ENCODE data around the gene CSNK2B. TPM values are rescaled to one million over a fixed set of nuclear protein-coding genes. Genes with fewer than 3 reads are reported as not detected.

CSNK2B gene
- total and polyA plus RNA-seq, 9 of the 15 experiments (the other 6 are each of a cell fraction or from before 2014, with no cell fraction given) = 120 to 1,126 (median 529) TPM

GRCh38 chr6:31619805-31620585 lies 45.9 kb upstream of the CSNK2B start (continued):
- TF ChIP-seq ETS1 (conservative IDR thresholded peaks at IDR 0.05; ENCODE audit: control insufficient read depth, low read depth, low read length) = no peak
- no peak for TF ChIP-seq IRF2 (CRISPR knock-in tag; IDR thresholded peaks at IDR 0.05)
- TF ChIP-seq ZNF253 (CRISPR knock-in tag; conservative IDR thresholded peaks at IDR 0.05) = no peak
- TF ChIP-seq FOXA1 (IDR thresholded peaks at IDR 0.05; ENCODE audit: borderline replicate concordance) = no peak
- no peak for TF ChIP-seq ZNF740 (CRISPR knock-in tag; IDR thresholded peaks at IDR 0.05)
- no peak for TF ChIP-seq ZNF740 (tag; IDR thresholded peaks at IDR 0.05)
- TF ChIP-seq ATF4 (CRISPR knock-in tag; IDR thresholded peaks at IDR 0.05) = peak; percentile 91
- peak; percentile 77 for TF ChIP-seq HCFC1 (IDR thresholded peaks at IDR 0.05; ENCODE audit: low read depth, low read length)
- TF ChIP-seq RHOXF2B (CRISPR knock-in tag; conservative IDR thresholded peaks at IDR 0.05) = peak; percentile 90
- no peak for TF ChIP-seq SRSF3 (IDR thresholded peaks at IDR 0.05; ENCODE audit: insufficient read depth, low read length)
- TF ChIP-seq NCOA2 (IDR thresholded peaks at IDR 0.05; ENCODE audit: partially characterized antibody in 2 of 2) = no peak
- peak; percentile 90 for TF ChIP-seq PRDM10 (IDR thresholded peaks at IDR 0.05; ENCODE audit: partially characterized antibody)
- peak; percentile 91 to 94 for TF ChIP-seq FOXK2 (conservative IDR thresholded peaks at IDR 0.05 in 1 of 2, IDR thresholded peaks at IDR 0.05 in 1 of 2; ENCODE audit: low read depth in 2 of 2)
- peak; percentile 17; the same call in 1 of the 2 replicates for TF ChIP-seq NFIX (CRISPR knock-in tag; IDR thresholded peaks at IDR 0.05; ENCODE audit: low read depth)
- peak; percentile 90 for TF ChIP-seq ZBTB9 (CRISPR knock-in tag; IDR thresholded peaks at IDR 0.05)
- TF ChIP-seq PML (IDR thresholded peaks at IDR 0.05; ENCODE audit: low read length) = peak; percentile 92
- TF ChIP-seq GABPA (tag; conservative IDR thresholded peaks at IDR 0.05; ENCODE audit: low read depth) = peak; percentile 69
- peak in 1 of 2 experiments; percentile 8; a peak in 1 of 4 replicates for TF ChIP-seq TRIM24 (IDR thresholded peaks at IDR 0.05)
